Fibroblast of villous mesenchyme (primary cell): Measurements from ENCODE around the gene ELP1. TPM values are rescaled to one million over a fixed set of nuclear protein-coding genes. Genes with fewer than 3 reads are reported as not detected.

Experiments used
- DNase-seq: peaks from one replicate; pipeline ENCODE4 v3.0.0-alpha.2; 2010; ENCODE audit warnings: low read depth
- H3K4me3 ChIP-seq: 2 replicates; pipeline ENCODE4 v1.5.1; 2011; ENCODE audit warnings: low read depth, mild to moderate bottlenecking, low read length
- total RNA-seq: library from RNA; depleted of rRNA; stranded (reverse); fragments of >200 nt; gene quantifications from 2 replicates; pipeline ENCODE4 v1.2.3, GENCODE V29; 2012
- TF ChIP-seq, protein P1 (sequence below): IDR thresholded peaks from 2 replicates; pipeline ENCODE4 v1.5.1; 2012; ENCODE audit warnings: low read depth, mild to moderate bottlenecking, low read length; ENCODE audit not compliant: insufficient read depth

ELP1 gene
- total RNA-seq, 1 donor: 44.0 TPM

DNA sequence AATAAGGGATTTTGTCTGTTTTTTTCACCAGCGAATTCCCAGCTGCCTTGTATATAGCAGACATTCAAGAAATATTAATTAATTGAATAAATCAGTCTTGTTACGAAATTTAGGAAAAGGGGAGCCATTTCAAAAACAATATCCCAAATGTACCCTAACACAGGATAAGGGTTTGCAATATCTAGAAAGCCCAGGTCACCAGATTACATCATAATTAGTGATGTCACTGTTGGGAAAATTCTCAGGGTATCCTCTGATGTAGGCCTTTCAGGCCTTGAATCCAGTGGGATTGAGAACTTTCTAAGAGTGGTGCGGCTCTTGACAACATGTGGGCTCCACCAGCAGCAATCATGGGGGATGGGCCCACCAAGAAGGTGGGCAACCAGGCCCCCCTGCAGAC, 71.9 kb downstream of the ELP1 start, which contains the start of gene ACTL7A:
ACTL7A (plus strand) TSS at position 270 of the 400 bp plus-strand sequence; CDS start at position 327, 57 bp downstream.
- TF ChIP-seq, protein P1, sequence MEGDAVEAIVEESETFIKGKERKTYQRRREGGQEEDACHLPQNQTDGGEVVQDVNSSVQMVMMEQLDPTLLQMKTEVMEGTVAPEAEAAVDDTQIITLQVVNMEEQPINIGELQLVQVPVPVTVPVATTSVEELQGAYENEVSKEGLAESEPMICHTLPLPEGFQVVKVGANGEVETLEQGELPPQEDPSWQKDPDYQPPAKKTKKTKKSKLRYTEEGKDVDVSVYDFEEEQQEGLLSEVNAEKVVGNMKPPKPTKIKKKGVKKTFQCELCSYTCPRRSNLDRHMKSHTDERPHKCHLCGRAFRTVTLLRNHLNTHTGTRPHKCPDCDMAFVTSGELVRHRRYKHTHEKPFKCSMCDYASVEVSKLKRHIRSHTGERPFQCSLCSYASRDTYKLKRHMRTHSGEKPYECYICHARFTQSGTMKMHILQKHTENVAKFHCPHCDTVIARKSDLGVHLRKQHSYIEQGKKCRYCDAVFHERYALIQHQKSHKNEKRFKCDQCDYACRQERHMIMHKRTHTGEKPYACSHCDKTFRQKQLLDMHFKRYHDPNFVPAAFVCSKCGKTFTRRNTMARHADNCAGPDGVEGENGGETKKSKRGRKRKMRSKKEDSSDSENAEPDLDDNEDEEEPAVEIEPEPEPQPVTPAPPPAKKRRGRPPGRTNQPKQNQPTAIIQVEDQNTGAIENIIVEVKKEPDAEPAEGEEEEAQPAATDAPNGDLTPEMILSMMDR: no peak
- no peak within 1 kb of the TSS for H3K4me3 ChIP-seq
- DNase-seq: no peak

DNA sequence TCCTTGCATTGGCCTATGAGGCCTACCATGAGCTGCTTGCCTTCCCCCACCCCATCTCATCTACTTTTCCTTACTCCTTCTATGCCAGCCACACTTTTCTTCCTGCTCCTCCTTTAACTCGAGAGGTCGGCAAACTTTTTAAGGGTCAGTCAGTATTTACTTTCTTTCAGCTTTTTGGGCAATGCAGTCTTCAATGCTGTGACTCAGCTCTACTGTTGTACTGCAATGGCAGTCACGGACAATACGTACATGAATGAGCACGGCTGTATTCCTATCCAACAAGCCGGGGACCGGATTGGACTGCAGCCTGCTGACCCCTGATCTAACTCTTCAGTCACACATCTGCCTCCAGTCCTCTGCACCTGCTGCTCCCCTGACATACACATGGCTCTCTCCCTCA, 72.5 kb downstream of the ELP1 start:
- TF ChIP-seq, protein P1: no peak
- DNase-seq: no peak
- no peak overlapping the region for H3K4me3 ChIP-seq

DNA sequence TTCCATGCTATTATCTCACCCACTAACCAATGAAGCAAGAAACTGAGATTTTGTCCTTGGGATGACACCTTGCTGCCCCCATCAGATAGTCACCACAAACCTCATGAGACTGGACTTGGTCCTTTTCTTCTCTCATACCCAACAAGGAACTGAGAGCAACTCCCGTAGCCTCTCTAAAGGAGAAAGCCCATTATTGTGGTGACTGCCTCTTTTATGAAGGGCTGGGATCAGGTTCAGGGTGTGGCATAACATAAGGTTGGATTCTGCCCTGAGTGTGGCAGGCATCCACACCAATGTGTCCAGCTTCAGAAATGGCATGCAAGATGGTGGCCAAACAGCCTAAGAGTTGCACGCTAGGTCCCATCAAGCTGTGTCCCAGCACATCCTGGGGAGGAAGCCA, 73.2 kb downstream of the ELP1 start:
- no peak for DNase-seq
- H3K4me3 ChIP-seq: no peak overlapping the region
- TF ChIP-seq, protein P1: no peak

DNA sequence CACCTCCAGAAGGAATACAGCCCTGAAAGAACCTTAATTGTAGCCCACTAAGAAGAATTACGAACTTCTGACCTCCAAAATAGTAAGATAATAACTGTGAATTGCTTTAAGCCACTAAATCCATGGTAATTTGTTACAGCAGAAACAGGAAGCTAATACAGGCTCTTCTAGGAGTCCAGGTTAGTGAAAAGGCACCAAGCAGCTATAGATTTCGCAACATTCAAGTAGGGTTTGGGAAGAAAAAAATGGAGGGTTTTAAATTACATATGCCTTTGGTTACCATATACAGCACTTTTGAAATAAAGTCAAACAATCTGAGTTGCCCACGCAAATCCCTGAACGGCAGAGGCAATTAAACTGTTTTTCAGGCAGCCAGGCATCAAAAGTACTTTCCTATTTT, 73.6 kb downstream of the ELP1 start:
- TF ChIP-seq, protein P1: no peak
- no peak overlapping the region for H3K4me3 ChIP-seq
- DNase-seq: peak; percentile 13

DNA sequence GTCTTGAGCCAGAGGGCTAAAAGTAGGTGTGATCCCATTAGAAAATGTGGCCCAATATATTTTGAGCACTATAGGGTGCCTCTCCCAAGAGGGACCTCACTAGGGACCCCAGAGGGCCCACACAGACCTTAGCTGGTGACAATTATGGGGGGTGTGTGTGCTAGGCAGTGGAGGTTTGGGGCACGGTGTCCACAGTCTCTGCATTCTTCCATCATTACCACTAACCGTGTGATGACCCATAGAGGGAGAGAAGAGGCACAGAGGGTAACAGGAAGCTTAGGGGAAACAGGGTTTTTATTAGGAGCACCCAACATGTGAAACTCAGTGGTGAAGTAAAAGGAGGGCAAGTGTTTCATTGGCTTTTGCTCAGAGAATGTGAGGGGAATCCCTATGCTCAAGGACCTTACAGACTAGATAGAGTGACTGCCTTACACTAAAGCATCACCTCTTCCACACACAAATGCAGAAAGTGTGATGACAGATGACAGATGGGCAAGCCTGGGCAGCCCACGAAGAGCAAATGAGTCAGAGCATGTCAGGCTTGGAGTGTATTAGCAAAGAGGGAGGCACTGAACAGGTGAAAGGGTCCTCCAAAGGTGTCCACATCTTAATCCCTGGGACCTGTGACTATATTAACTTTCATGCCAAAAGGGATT, 74.3 kb downstream of the ELP1 start:
- no peak for DNase-seq
- TF ChIP-seq, protein P1: no peak

DNA sequence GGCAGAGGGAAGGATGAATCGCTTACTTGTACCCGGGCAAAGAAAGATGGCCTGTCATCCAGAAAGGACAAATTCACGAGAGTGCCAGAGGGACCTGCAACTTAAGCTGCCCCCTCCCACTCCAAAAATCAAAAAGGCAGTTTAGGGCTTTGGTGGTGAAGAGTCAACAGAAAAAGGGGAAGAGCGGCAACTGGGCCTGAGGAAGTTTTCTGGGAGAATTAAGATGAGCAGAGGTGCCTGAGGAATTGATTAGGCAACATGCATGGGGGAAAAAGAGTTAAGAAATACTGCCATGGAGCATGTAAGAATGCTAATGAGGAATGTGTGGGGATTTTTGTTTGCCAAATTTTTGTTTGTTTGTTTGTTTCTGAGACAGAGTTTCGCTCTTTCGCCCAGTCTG, 76.4 kb downstream of the ELP1 start:
- TF ChIP-seq, protein P1: no peak
- no peak for DNase-seq

More for the DNA sequence above, 74.3 kb downstream of the ELP1 start:
- H3K4me3 ChIP-seq: no peak overlapping the region

DNA sequence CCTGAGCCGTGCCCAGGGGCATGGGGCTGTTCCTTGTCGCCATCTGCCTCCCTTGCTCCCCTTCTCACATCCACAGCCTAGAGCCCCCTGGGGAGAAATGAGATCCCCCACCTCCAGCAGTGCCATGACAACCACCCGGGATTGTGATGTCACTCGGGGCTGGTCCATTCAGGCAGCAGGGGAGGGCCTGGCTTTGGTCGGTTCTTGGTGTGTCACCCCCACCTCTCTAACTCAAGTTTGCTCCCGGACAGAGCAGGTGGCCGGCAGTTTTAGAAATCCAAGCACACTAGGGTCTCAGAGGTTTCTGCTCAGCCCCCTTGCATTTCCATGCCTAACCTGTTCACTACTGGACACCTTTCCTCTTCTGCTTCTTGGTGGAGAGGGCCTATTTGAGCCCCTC, 78.0 kb downstream of the ELP1 start, which contains the start of gene ACTL7B:
ACTL7B (minus strand) TSS at position 99 of the 400 bp plus-strand sequence; CDS start at position 43, 56 bp downstream.
- H3K4me3 ChIP-seq: no peak within 1 kb of the TSS
- TF ChIP-seq, protein P1: no peak
- DNase-seq: no peak

More for the DNA sequence above, 76.4 kb downstream of the ELP1 start:
- H3K4me3 ChIP-seq: no peak overlapping the region
